GM06990 (cell line): ENCODE measurements around the gene MSI1.

ENCODE experiments used
- DNase-seq: peaks from one replicate; pipeline ENCODE4 v3.0.0-alpha.2; 2011; ENCODE audit not compliant: insufficient read length; ENCODE audit errors: extremely low read depth
- H3K27me3 ChIP-seq: replicated peaks from 2 replicates; pipeline ENCODE4 v1.6.0; 2011; ENCODE audit warnings: low read length; ENCODE audit not compliant: control insufficient read depth, insufficient read depth
- H3K36me3 ChIP-seq: 2 replicates; pipeline ENCODE4 v1.5.1; 2011; ENCODE audit warnings: low read length; ENCODE audit not compliant: control insufficient read depth, insufficient read depth
- H3K4me3 ChIP-seq: replicated peaks from 2 replicates; pipeline ENCODE4 v1.5.1; 2011; ENCODE audit warnings: low read depth, mild to moderate bottlenecking, control low read depth, low read length
- CTCF ChIP-seq: IDR thresholded peaks from 2 replicates; pipeline ENCODE4 v1.5.1; 2011; ENCODE audit warnings: low read length, control low read depth, mild to moderate bottlenecking, inconsistent platforms; ENCODE audit not compliant: insufficient read depth, poor library complexity, severe bottlenecking

MSI1 gene

GRCh38 chr12:120381752-120382419 is 12.9 kb upstream of the MSI1 start:
- TF ChIP-seq CTCF, result no peak

GRCh38 chr12:120378036-120378435 is 9.1 kb upstream of the MSI1 start:
- no peaks in the 10 kb centered on the region; the same call in none of the 2 replicates for H3K27me3 ChIP-seq
- H3K4me3 ChIP-seq, result no peak overlapping the region
- no peak for DNase-seq
- H3K36me3 ChIP-seq, result no peaks in the 10 kb centered on the region
- no peak for TF ChIP-seq CTCF

More at GRCh38 chr12:120381752-120382419, 12.9 kb upstream of the MSI1 start:
- H3K36me3 ChIP-seq, result no peaks in the 10 kb centered on the region
- no peak overlapping the region for H3K4me3 ChIP-seq
- no peak for DNase-seq
- no peaks in the 10 kb centered on the region; the same call in 1 of the 2 replicates for H3K27me3 ChIP-seq

GRCh38 chr12:120377611-120378010 is 8.6 kb upstream of the MSI1 start:
- no peak for DNase-seq
- no peaks in the 10 kb centered on the region for H3K36me3 ChIP-seq
- no peak overlapping the region for H3K4me3 ChIP-seq
- H3K27me3 ChIP-seq, result no peaks in the 10 kb centered on the region; the same call in none of the 2 replicates
- TF ChIP-seq CTCF, result no peak

- DNase-seq, result no peak
- no peak for TF ChIP-seq CTCF
- H3K36me3 ChIP-seq, result no peaks in the 10 kb centered on the region
- no peak overlapping the region for H3K4me3 ChIP-seq
- no peaks in the 10 kb centered on the region; the same call in none of the 2 replicates for H3K27me3 ChIP-seq
Observed at GRCh38 chr12:120376934-120377572, 8.1 kb upstream of the MSI1 start.

- no peak for DNase-seq
- Histone ChIP-seq H3K4me3 (no peak overlapping the region), H3K27me3 (no peaks in the 10 kb centered on the region; the same call in none of the 2 replicates), H3K36me3 (no peaks in the 10 kb centered on the region)
- TF ChIP-seq CTCF, result no peak
Observed at GRCh38 chr12:120376416-120376815, 7.5 kb upstream of the MSI1 start.
